Skin of body (tissue), 2 donors: ENCODE data around the gene DACT2. TPM values are rescaled to one million over a fixed set of nuclear protein-coding genes. Genes with fewer than 3 reads are reported as not detected.
"Not testable (repeated sequence)": the region's sequence is repeated elsewhere in the genome, so short reads cannot be mapped to it uniquely, and the experiment has no call there.

Experiments
- DNase-seq: peaks from one replicate; lab custom pipeline; 2025; lab: John Stamatoyannopoulos, UW
- total RNA-seq: library from RNA; depleted of rRNA; stranded (reverse); fragments of >200 nt; gene quantifications from one replicate; pipeline ENCODE4 v1.2.3, GENCODE V29; 2014

DACT2 gene
- total RNA-seq = 2.6 TPM

- no peak for DNase-seq
These were observed at the start of gene DACT2 for GRCh38 chr6:168319279-168320111. TSS of gene DACT2 (minus strand) at chr6:168319777. CDS start at chr6:168319633, 144 bp downstream.

- DNase-seq = no peak
These were observed 49.4 kb upstream of the DACT2 start for GRCh38 chr6:168368936-168369335.

- no peak for DNase-seq
These were observed 48.7 kb upstream of the DACT2 start for GRCh38 chr6:168368066-168368820.

- peak; percentile 28 for DNase-seq
These were observed 47.7 kb upstream of the DACT2 start for GRCh38 chr6:168367285-168367751.

- no peak for DNase-seq
These were observed 46.9 kb upstream of the DACT2 start for GRCh38 chr6:168366473-168366872.

- no peak for DNase-seq
These were observed 46.0 kb upstream of the DACT2 start for GRCh38 chr6:168365422-168366165.

- DNase-seq = no peak
These were observed 45.3 kb upstream of the DACT2 start for GRCh38 chr6:168364793-168365421.

- no peak for DNase-seq
These were observed 44.5 kb upstream of the DACT2 start for GRCh38 chr6:168363811-168364792.

- no peak for DNase-seq
These were observed 43.7 kb upstream of the DACT2 start for GRCh38 chr6:168363302-168363701.

- DNase-seq = no peak
These were observed 42.9 kb upstream of the DACT2 start for GRCh38 chr6:168362276-168362990.

GRCh38 chr6:168361766-168362165, 42.2 kb upstream of the DACT2 start:
- DNase-seq = no peak

- no peak for DNase-seq
These were observed 40.2 kb upstream of the DACT2 start for GRCh38 chr6:168359794-168360193.

- no peak for DNase-seq
These were observed 39.4 kb upstream of the DACT2 start for GRCh38 chr6:168358842-168359420.

- DNase-seq = not testable (repeated sequence)
These were observed 37.3 kb upstream of the DACT2 start for GRCh38 chr6:168356872-168357271.

- DNase-seq = peak; percentile 6
These were observed 36.3 kb upstream of the DACT2 start for GRCh38 chr6:168355716-168356522.

GRCh38 chr6:168354338-168354737, 34.8 kb upstream of the DACT2 start:
- no peak for DNase-seq

- DNase-seq = no peak
These were observed 33.5 kb upstream of the DACT2 start for GRCh38 chr6:168353041-168353440.

GRCh38 chr6:168352096-168352495, 32.5 kb upstream of the DACT2 start:
- no peak for DNase-seq
